Osteoblast (primary cell): Measurements from ENCODE around the gene ATG7. TPM values are rescaled to one million over a fixed set of nuclear protein-coding genes. Genes with fewer than 3 reads are reported as not detected.
"Not testable (repeated sequence)": the region's sequence is repeated elsewhere in the genome, so short reads cannot be mapped to it uniquely, and the experiment has no call there.

ENCODE experiments used
- DNase-seq: peaks from one replicate; pipeline ENCODE4 v3.0.0; 2011; ENCODE audit warnings: low spot score, mixed read lengths; ENCODE audit not compliant: insufficient read length; ENCODE audit errors: missing footprints
- H2AFZ ChIP-seq: 2 replicates; pipeline ENCODE4 v1.6.0; 2011; ENCODE audit warnings: mild to moderate bottlenecking, low read length
- H3K27ac ChIP-seq: 2 replicates; pipeline ENCODE4 v1.5.1; 2011; ENCODE audit warnings: mild to moderate bottlenecking, low read depth, low read length, moderate library complexity
- H3K27me3 ChIP-seq: 2 replicates; pipeline ENCODE4 v1.6.0; 2012; ENCODE audit warnings: mild to moderate bottlenecking, control low read depth, inconsistent platforms, low read length, moderate library complexity; ENCODE audit not compliant: insufficient read depth
- H3K36me3 ChIP-seq: 2 replicates; pipeline ENCODE4 v1.5.1; 2011; ENCODE audit warnings: mild to moderate bottlenecking, low read length, control low read depth, moderate library complexity; ENCODE audit not compliant: insufficient read depth
- H3K4me1 ChIP-seq: 2 replicates; pipeline ENCODE4 v1.5.1; 2011; ENCODE audit warnings: mild to moderate bottlenecking, low read length, control low read depth, moderate library complexity; ENCODE audit not compliant: insufficient read depth
- H3K4me2 ChIP-seq: 2 replicates; pipeline ENCODE4 v1.6.0; 2011; ENCODE audit warnings: mild to moderate bottlenecking, low read length; ENCODE audit not compliant: insufficient read depth
- H3K4me3 ChIP-seq: fragments of 200-600 bp; sonication (generic); 3 replicates; pipeline ENCODE4 v1.5.1; 2012; ENCODE audit warnings: mild to moderate bottlenecking, low read length, inconsistent platforms; ENCODE audit not compliant: insufficient read depth
- H3K79me2 ChIP-seq: 2 replicates; pipeline ENCODE4 v1.6.0; 2012; ENCODE audit warnings: mild to moderate bottlenecking, low read length, control low read depth, inconsistent platforms; ENCODE audit not compliant: insufficient read depth
- H3K9me3 ChIP-seq: 2 replicates; pipeline ENCODE4 v1.5.1; 2011; ENCODE audit warnings: low read depth, low read length, control low read depth
- H4K20me1 ChIP-seq: 2 replicates; pipeline ENCODE4 v1.6.0; 2012; ENCODE audit warnings: mild to moderate bottlenecking, low read length, control low read depth; ENCODE audit not compliant: insufficient read depth
- total RNA-seq: library from RNA; depleted of rRNA; stranded (reverse); fragments of >200 nt; gene quantifications from 2 replicates; pipeline ENCODE4 v1.2.3, GENCODE V29; 2012
- TF ChIP-seq, protein P1 (sequence below): IDR thresholded peaks from 2 replicates; pipeline ENCODE4 v1.5.1; 2011; ENCODE audit warnings: mild to moderate bottlenecking, low read depth, low read length, moderate library complexity; ENCODE audit errors: extremely low read depth

Gene ATG7
- total RNA-seq, 1 donor: 93.4 TPM

DNA sequence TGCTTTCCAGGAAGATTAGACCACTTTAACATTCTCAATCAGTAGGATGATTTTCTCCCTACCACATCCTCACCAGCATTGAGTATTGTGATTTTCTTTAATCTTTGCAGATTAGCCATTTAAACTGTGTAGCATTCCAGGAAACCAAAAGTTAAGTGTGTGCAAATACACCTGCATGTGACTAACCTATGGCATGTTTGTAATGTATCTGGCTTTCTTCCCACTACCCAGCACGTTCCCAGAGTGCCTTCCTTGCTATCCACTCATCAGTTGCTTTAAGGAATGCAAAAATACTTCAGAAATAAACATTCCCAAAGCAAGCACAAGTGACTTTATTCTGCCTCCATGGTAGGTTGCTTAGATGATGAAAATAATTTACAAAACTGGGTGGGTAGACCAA, 74.2 kb downstream of the ATG7 start:
- H3K4me2 ChIP-seq: no peak overlapping the region
- no peaks in the 10 kb centered on the region for H3K27me3 ChIP-seq
- TF ChIP-seq, protein P1, sequence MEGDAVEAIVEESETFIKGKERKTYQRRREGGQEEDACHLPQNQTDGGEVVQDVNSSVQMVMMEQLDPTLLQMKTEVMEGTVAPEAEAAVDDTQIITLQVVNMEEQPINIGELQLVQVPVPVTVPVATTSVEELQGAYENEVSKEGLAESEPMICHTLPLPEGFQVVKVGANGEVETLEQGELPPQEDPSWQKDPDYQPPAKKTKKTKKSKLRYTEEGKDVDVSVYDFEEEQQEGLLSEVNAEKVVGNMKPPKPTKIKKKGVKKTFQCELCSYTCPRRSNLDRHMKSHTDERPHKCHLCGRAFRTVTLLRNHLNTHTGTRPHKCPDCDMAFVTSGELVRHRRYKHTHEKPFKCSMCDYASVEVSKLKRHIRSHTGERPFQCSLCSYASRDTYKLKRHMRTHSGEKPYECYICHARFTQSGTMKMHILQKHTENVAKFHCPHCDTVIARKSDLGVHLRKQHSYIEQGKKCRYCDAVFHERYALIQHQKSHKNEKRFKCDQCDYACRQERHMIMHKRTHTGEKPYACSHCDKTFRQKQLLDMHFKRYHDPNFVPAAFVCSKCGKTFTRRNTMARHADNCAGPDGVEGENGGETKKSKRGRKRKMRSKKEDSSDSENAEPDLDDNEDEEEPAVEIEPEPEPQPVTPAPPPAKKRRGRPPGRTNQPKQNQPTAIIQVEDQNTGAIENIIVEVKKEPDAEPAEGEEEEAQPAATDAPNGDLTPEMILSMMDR: no peak
- H3K36me3 ChIP-seq: peaks cover 38% of the 10 kb centered on the region
- peaks cover 13% of the 10 kb centered on the region for H3K4me1 ChIP-seq
- H3K27ac ChIP-seq: no peak overlapping the region
- H3K4me3 ChIP-seq: no peak overlapping the region
- no peaks in the 10 kb centered on the region for H4K20me1 ChIP-seq
- no peak for DNase-seq
- peaks cover 3% of the 10 kb centered on the region for H3K79me2 ChIP-seq
- H2AFZ ChIP-seq: no peak overlapping the region
- no peaks in the 10 kb centered on the region for H3K9me3 ChIP-seq

DNA sequence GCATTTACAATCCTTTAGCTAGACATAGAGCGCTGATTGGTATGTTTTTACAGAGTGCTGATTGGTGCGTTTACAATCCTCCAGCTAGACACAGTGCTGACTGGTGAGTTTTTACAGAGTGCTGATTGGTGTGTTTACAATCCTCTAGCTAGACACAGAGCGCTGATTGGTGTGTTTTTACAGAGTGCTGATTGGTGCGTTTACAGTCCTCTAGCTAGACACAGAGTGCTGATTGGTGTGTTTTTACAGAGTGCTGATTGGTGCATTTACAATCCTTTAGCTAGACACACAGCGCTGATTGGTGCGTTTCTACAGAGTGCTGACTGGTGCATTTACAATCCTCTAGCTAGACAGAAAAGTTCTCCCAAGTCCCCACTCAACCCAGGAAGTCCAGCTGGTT, 76.7 kb downstream of the ATG7 start:
- peaks cover 39% of the 10 kb centered on the region for H3K36me3 ChIP-seq
- not testable (repeated sequence) for H4K20me1 ChIP-seq, H3K4me3 ChIP-seq

DNA sequence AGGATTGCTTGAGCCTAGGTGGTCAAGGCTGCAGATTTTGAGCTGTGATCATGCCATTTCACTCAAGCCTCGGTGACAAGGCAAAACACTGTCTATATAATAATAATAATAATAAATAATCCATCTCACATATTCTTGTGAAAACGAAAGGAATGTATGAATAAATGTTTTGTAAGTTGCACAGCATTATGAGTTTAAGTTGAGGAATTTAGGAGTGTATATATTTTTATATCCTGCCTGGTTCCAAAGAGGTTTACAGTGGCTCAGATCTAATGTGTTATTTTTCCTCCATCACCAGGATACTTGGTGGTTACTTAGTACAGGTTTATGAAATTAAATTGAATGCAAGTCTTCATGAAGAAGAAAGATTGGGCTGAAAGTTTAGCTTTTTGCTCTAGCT, 77.2 kb downstream of the ATG7 start:
- TF ChIP-seq, protein P1: no peak
- Histone ChIP-seq H3K79me2 (peaks cover 3% of the 10 kb centered on the region), H3K4me1 (peaks cover 13% of the 10 kb centered on the region), H3K4me3 (no peak overlapping the region), H4K20me1 (no peaks in the 10 kb centered on the region), H3K9me3 (no peaks in the 10 kb centered on the region), H3K36me3 (peaks cover 35% of the 10 kb centered on the region), H2AFZ (no peak overlapping the region), H3K4me2 (no peak overlapping the region), H3K27me3 (no peaks in the 10 kb centered on the region), H3K27ac (peak overlapping the region; percentile 64)
- no peak for DNase-seq

More for the DNA sequence above, 76.7 kb downstream of the ATG7 start:
- not testable (repeated sequence) for H3K79me2 ChIP-seq, H3K9me3 ChIP-seq, H3K27me3 ChIP-seq, DNase-seq, H3K4me2 ChIP-seq, H2AFZ ChIP-seq
- Histone ChIP-seq H3K4me1 (peaks cover 13% of the 10 kb centered on the region), H3K27ac (peak overlapping the region; percentile 64)

DNA sequence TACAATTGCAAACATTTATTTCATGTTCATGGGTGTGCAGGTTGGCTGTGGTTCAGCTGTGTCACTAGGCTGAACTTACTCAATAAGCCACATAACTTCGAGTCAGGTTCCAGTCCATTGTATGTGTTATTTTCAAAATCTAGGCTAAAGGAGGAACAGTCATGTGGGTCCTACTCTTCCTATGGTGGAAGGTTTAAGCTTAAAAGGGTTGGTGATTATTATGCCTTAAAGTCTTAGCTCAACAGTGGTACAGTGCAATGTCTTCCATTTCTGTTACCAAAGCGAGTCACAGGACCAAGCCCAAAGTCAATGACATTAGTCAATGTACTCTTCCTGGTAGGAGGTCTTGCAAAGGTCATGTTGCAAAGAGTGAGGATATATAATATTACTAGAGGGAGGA, 78.2 kb downstream of the ATG7 start:
- Histone ChIP-seq H3K27me3 (no peaks in the 10 kb centered on the region), H3K4me2 (no peak overlapping the region), H4K20me1 (no peaks in the 10 kb centered on the region)

More for the DNA sequence above, 78.2 kb downstream of the ATG7 start:
- peaks cover 31% of the 10 kb centered on the region for H3K36me3 ChIP-seq
- H3K4me1 ChIP-seq: peaks cover 13% of the 10 kb centered on the region
- TF ChIP-seq, protein P1: no peak
- H3K79me2 ChIP-seq: peaks cover 3% of the 10 kb centered on the region
- no peaks in the 10 kb centered on the region for H3K9me3 ChIP-seq
- no peak overlapping the region for H3K4me3 ChIP-seq
- no peak for DNase-seq
- peak overlapping the region; percentile 64 for H3K27ac ChIP-seq
- no peak overlapping the region for H2AFZ ChIP-seq
